T-helper 2 cell treated with Interferon-gamma antibody and Interleukin-4, amounts not matched to agents 5 μg/mL and 100 μg/mL, for 36 hours (primary cell): ENCODE data around the gene ITM2C.

ENCODE experiments used
- DNase-seq: peaks from one replicate; pipeline ENCODE4 v3.0.0; 2021; ENCODE audit warnings: low spot score
- H3K27ac Mint-ChIP-seq: one replicate; pipeline ENCODE4 v1.8.0; 2021; ENCODE audit warnings: mild to moderate bottlenecking, mixed read lengths
- H3K27me3 Mint-ChIP-seq: one replicate; pipeline ENCODE4 v1.8.0; 2021; ENCODE audit warnings: low read depth, mixed read lengths
- H3K36me3 Mint-ChIP-seq: one replicate; pipeline ENCODE4 v1.8.0; 2021; ENCODE audit warnings: low read depth, mixed read lengths
- H3K4me1 Mint-ChIP-seq: one replicate; pipeline ENCODE4 v1.8.0; 2021; ENCODE audit warnings: low read depth, mixed read lengths
- H3K4me3 Mint-ChIP-seq: one replicate; pipeline ENCODE4 v1.8.0; 2022; ENCODE audit warnings: mild to moderate bottlenecking, moderate library complexity, mixed read lengths
- H3K9me3 Mint-ChIP-seq: one replicate; pipeline ENCODE4 v1.8.0; 2021; ENCODE audit warnings: mixed read lengths

The ITM2C gene, protein sequence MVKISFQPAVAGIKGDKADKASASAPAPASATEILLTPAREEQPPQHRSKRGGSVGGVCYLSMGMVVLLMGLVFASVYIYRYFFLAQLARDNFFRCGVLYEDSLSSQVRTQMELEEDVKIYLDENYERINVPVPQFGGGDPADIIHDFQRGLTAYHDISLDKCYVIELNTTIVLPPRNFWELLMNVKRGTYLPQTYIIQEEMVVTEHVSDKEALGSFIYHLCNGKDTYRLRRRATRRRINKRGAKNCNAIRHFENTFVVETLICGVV

DNA sequence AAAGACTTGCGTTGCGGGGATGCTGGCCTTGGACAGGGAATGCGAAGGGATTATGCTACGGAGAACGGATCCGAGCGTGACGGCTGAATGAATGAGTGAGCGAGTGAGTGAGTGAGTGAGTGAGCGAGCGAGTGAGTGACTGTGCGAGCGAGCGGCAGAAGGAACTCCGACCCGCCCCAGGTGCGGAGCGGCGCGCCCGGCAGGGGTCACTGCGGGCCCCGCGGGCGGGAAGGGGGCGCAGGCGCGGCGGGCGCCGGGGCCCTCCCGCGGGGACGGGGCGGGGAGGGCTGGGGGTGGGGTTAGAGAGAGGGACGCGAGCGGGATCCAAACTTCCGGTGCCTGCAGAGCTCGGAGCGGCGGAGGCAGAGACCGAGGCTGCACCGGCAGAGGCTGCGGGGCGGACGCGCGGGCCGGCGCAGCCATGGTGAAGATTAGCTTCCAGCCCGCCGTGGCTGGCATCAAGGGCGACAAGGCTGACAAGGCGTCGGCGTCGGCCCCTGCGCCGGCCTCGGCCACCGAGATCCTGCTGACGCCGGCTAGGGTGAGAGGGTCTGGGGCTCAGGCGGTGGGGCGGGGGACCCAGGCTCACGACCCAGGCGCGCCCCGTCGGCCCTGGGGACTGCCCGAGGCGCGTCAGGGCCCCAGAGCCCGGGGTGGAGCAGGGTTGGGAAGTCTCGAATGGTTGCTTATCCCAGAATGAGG is at the start of gene ITM2C:
Gene ITM2C (plus strand): TSS at position 338 of the 702 bp plus-strand sequence. CDS start 84 bp downstream, at position 422.
- DNase-seq, result peak; percentile 66
- Mint-ChIP-seq H3K36me3 (peaks cover 1% of the 10 kb centered on the region), H3K27ac (peak within 1 kb of the TSS; percentile 43), H3K27me3 (peaks cover 48% of the 10 kb centered on the region), H3K4me1 (peaks cover 19% of the 10 kb centered on the region), H3K9me3 (no peaks in the 10 kb centered on the region), H3K4me3 (peak within 1 kb of the TSS; percentile 94)

DNA sequence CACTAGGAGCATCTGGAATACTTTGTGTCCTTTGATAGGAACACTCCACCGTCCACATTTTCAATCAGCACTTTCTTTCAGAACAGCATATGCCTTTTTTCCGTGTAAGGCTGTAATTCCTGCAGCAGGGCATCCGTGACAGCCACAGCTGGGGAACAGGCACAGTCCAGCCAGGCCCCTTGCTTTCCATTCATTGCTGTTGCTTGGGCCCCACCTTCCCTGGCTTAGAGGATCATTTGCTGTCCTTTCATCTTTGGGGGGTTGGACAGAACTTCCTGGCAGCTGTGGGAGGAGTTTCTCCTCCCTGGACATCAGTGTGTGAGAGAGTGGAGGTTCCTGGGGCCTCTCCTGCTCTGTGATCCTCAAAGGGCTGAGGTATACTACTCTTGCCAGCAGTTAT is 49.7 kb upstream of the ITM2C start:
- H3K27ac Mint-ChIP-seq, result no peak overlapping the region

DNA sequence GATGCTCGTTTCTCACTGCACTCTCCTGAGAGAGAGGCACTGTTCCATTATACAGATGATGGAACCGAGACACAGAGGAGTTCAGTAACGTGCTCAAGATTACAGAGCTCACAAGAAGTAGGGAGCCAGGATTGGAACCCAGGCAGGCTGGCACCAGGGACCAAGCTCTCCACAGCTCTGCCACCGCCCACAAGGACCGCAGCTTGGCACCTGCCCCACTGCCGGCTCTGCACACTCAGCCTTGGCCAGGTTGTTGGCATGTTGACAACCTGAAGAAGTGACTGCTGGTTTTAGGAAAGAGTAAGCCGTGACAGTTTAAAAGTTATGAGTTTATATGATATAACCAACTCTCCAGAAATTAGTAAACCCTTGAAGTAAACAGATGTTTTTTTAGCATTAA is 48.0 kb upstream of the ITM2C start:
- H3K9me3 Mint-ChIP-seq, result no peaks in the 10 kb centered on the region
- H3K27ac Mint-ChIP-seq, result no peak overlapping the region
- H3K27me3 Mint-ChIP-seq, result no peaks in the 10 kb centered on the region
- H3K4me1 Mint-ChIP-seq, result peaks cover 29% of the 10 kb centered on the region
- no peak overlapping the region for H3K4me3 Mint-ChIP-seq
- no peak for DNase-seq
- peaks cover 63% of the 10 kb centered on the region for H3K36me3 Mint-ChIP-seq

More for the DNA sequence above, 49.7 kb upstream of the ITM2C start:
- peaks cover 71% of the 10 kb centered on the region for H3K36me3 Mint-ChIP-seq
- no peaks in the 10 kb centered on the region for H3K9me3 Mint-ChIP-seq
- no peak overlapping the region for H3K4me3 Mint-ChIP-seq
- DNase-seq, result no peak
- peaks cover 27% of the 10 kb centered on the region for H3K4me1 Mint-ChIP-seq
- H3K27me3 Mint-ChIP-seq, result no peaks in the 10 kb centered on the region

DNA sequence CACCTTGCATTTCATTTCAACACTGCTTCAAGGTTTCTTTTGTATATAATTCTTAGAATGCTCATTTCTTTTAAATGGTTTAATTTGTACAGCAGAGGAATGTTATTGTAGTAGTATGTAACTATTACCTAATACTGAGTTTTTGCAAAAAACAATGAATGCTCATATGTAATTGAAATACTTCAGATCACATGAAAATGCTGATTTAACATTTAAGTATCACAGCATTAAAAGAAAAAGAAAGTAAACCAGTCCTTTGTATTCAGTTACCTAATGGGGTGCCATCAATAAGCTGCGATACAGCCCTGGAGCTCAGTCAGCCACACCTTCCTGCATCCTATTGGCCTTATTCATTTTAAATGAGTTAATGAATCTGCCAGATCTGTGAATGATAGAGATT is 45.3 kb upstream of the ITM2C start:
- no peaks in the 10 kb centered on the region for H3K9me3 Mint-ChIP-seq
- no peak overlapping the region for H3K4me3 Mint-ChIP-seq
- H3K4me1 Mint-ChIP-seq, result peaks cover 21% of the 10 kb centered on the region

DNA sequence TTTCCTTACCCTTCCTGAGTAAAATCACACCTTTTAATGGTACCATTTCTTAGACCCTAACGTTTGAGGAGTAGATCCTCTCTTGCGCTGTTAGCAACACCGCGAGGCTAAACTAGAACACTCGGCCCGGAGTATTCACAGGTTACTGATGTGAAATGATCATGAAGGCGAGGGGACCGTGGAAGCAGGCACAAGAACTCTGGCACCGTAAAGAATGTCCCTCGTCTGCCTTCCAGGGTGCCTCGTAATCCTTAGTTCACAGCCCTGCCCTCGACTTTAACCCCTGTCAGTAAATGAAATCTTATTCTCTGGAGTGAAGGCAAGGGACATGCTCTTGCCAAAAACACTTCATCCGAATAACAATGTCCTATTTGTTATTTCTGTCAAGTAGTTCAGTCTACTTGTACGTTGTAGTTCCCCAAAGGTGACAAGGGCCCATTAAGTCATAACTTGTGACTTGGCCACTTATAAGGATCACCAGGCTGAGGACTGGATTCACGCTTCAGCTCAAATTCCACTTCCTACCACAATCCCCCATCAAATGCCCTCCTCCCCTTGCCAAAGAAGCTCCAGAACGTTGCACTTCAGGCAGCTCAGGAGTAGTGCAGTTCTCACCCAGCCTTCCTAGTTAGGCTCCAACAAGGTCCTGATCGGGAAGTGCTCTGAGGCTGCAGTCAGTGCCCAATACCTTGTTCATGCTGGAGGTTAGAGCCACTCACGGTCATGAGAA is 43.3 kb upstream of the ITM2C start:
- Mint-ChIP-seq H3K9me3 (no peaks in the 10 kb centered on the region), H3K27me3 (peaks cover 15% of the 10 kb centered on the region), H3K27ac (no peak overlapping the region), H3K4me1 (peaks cover 12% of the 10 kb centered on the region), H3K36me3 (peaks cover 31% of the 10 kb centered on the region), H3K4me3 (no peak overlapping the region)
- DNase-seq, result no peak

More for the DNA sequence above, 45.3 kb upstream of the ITM2C start:
- Mint-ChIP-seq H3K36me3 (peaks cover 42% of the 10 kb centered on the region), H3K27ac (no peak overlapping the region), H3K27me3 (no peaks in the 10 kb centered on the region)
- no peak for DNase-seq

DNA sequence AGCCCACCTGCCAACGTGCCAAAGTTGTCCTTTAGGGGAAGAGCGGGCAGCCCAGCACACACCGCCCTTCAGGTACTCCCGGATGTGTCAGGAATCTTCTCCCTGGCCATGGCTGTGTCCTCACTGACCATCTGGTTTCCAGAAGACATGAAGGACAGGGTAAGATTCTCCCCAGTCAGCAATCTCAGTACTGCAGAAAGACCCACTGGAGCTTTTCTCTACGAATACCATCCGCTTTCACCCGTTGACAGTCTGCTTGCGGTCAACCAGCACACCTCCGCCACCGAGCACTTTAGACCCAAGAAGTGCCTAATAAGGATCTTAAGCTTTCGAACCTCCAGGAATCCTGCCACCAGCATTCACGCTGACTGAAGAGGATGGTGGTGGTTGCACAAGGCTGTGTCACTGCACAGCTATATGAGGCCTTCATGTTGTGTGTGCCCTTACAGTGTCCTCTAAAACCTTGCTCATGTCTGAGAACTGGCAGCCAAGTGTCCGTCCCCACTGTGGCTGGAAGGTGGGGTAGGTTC is 42.7 kb upstream of the ITM2C start:
- Mint-ChIP-seq H3K27me3 (peaks cover 22% of the 10 kb centered on the region), H3K9me3 (no peaks in the 10 kb centered on the region), H3K27ac (no peak overlapping the region), H3K4me1 (peaks cover 14% of the 10 kb centered on the region), H3K4me3 (no peak overlapping the region), H3K36me3 (peaks cover 25% of the 10 kb centered on the region)
- DNase-seq, result no peak

DNA sequence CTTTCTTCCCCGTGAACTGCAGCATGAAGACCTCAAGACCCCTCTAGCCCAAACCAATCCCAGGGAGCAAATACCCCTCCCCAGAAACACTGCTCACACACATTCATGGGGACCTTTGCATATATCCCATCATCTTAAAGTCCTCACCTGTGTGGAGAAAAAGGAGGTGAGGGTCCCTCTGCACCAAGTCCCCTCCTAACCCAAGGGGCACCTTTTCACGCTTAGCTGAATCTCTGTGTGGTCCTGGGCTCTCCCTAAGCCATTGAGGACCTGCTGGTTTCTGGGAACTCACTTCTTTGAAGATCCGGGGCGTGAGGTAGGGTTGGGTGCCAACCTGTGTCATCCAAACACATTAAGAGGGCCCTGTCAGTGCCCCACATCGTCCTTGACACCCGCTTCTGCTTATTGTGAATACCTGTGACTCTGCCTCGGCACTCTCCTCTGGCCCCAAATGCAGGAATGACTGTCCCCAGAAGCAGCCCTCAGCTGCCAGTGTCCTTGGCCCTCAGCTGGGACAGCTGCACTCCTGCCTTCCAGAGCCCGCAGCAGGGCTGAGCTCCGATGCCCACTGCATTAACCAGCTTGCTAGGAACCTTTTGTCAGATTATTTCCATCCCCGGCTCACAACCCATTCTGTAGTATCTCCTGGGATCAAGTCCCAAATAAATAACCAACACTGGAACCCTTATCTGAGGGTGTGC is 41.3 kb upstream of the ITM2C start:
- H3K9me3 Mint-ChIP-seq, result no peaks in the 10 kb centered on the region
- H3K4me1 Mint-ChIP-seq, result peaks cover 18% of the 10 kb centered on the region
- H3K4me3 Mint-ChIP-seq, result no peak overlapping the region
- peaks cover 29% of the 10 kb centered on the region for H3K27me3 Mint-ChIP-seq
- H3K36me3 Mint-ChIP-seq, result peaks cover 16% of the 10 kb centered on the region
- DNase-seq, result no peak
- peak overlapping the region; percentile 7 for H3K27ac Mint-ChIP-seq

DNA sequence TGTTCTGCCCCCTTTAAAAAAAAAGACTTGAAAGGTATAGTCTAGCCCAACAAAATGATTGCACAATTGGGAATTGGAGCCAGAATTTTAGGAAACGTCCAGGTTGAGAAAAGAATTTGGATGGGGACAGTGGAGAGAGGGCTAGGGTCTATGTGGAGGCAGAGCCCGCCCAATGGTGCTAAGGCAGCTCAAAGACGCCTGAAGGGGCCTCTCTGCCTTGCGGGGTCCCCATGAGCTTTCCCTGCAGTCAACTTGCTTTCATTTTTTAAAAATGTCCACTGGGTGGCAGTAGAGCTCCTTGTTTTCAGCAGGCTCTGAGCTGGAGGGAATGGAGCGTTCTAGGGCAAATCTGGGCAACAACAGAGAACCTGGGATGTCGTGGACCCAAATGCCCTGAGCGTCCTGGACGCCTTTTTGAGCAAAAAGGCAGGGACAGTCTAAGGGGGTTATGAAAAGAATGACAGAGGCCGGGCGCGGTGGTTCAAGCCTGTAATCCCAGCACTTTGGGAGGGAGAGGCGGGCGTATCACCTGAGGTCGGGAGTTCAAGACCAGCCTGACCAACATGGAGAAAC is 40.2 kb upstream of the ITM2C start:
- H3K4me1 Mint-ChIP-seq, result peaks cover 15% of the 10 kb centered on the region
- H3K27ac Mint-ChIP-seq, result peak overlapping the region; percentile 56
- peak; percentile 47 for DNase-seq
- no peaks in the 10 kb centered on the region for H3K9me3 Mint-ChIP-seq
- peak overlapping the region; percentile 30 for H3K4me3 Mint-ChIP-seq
- peaks cover 9% of the 10 kb centered on the region for H3K36me3 Mint-ChIP-seq
- H3K27me3 Mint-ChIP-seq, result peaks cover 35% of the 10 kb centered on the region

DNA sequence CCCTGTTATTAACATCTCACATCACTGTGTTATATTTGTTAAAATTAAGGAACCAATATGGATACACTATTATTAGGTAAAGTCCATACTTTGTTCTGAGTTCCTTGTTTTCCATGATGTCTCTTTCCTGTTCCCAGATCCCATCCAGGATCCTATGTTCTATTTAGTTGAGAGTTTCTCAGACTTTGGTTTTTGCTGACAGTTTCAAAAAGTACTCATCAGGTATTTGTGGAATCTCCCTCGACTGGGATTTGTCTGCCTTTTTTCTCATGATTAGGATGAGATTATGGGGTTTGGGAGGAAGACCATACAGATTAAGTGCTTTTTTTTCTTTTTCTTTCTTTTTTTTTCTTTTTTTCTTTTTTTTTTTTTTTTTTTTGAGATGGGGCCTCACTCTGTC is 39.4 kb upstream of the ITM2C start:
- Mint-ChIP-seq H3K9me3 (no peaks in the 10 kb centered on the region), H3K36me3 (peaks cover 4% of the 10 kb centered on the region), H3K27me3 (peaks cover 42% of the 10 kb centered on the region), H3K4me3 (no peak overlapping the region), H3K4me1 (peaks cover 17% of the 10 kb centered on the region), H3K27ac (no peak overlapping the region)
- no peak for DNase-seq

DNA sequence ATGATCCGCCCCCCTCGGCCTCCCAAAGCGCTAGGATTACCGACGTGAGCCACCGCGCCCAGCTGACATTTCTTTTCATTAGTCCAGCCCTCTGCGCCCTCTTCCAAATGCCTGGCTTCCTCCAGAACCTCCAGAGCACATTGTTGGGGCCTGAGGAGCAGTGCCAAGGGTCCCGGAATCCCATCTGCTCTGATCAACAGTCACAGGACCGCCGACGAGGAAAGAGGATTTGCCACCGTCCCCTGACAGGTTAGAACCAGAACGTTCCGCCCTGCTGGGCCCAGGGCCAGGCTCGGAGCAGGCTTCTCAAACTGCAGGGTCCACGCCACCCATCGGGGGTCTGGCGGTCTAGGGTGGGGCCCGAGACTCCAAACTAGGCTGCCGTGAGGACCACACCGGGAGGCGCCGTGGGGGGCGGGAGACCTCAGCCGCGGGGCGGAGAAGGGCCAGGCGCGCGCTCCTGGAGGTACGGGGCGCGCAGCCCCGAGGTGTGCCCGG is 36.9 kb upstream of the ITM2C start:
- H3K27ac Mint-ChIP-seq, result no peak overlapping the region
- peaks cover 17% of the 10 kb centered on the region for H3K4me1 Mint-ChIP-seq
- H3K9me3 Mint-ChIP-seq, result no peaks in the 10 kb centered on the region
- no peaks in the 10 kb centered on the region for H3K36me3 Mint-ChIP-seq
- DNase-seq, result no peak
- peaks cover 66% of the 10 kb centered on the region for H3K27me3 Mint-ChIP-seq
- peak overlapping the region; percentile 30 for H3K4me3 Mint-ChIP-seq

DNA sequence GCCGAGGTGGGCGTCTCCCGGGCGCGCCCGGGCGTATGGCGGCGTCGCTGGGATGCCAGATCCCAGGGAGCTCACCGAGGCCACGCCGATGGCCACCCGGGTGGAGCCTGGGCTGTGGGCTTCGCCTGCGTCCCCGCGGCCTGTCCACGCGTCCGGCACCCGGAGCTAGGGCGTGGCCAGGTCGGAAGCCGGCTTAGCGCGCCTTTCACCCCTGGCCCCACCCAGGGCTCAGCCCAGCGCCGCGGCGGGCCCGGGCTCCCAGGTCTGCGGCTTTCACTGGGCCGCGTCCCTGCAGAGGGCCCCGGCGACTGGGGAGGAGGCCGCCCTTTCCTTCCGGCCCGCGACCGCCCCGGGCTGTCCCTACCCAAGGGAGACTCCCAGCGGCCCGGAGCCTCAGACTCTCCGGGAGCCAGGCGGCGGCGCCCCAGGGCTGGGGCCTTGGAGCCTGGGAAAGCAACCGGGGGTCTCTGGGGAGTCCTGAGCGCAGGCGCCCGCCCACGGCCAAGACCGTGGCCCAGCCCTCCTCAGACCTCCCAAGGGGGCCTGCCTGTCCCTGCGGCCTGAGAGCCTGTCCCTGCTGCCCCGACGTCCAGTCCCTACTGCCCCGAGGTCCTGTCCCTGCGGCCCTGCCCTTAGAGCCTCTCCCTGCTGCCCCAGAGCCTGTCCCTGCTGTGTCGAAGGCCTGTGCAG is 36.3 kb upstream of the ITM2C start:
- Mint-ChIP-seq H3K27me3 (peaks cover 69% of the 10 kb centered on the region), H3K4me1 (peaks cover 17% of the 10 kb centered on the region), H3K9me3 (no peaks in the 10 kb centered on the region), H3K36me3 (no peaks in the 10 kb centered on the region), H3K4me3 (peak overlapping the region; percentile 47), H3K27ac (no peak overlapping the region)
- peak; percentile 58 for DNase-seq

DNA sequence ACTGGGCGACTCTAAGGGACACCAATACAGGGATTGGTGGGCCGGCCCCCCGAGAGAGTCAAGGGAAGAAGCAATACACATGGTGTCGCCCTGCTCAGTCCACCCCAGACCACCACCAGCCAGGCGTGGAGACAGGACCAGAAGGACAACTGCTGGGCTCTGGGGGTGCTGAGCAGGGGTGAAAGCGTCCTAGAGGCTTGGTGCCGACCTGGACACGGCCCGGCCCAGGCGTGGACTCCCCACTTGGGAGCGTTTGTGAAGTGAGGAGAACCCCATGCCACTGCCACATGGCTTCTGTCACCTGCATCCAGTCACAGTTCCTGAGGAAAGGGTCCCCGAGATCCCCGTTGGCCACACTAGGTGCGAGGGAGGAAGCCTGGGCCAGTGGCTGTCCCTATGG is 35.4 kb upstream of the ITM2C start:
- no peaks in the 10 kb centered on the region for H3K36me3 Mint-ChIP-seq
- no peaks in the 10 kb centered on the region for H3K9me3 Mint-ChIP-seq
- peaks cover 17% of the 10 kb centered on the region for H3K4me1 Mint-ChIP-seq
- no peak overlapping the region for H3K4me3 Mint-ChIP-seq
- DNase-seq, result no peak
- H3K27ac Mint-ChIP-seq, result no peak overlapping the region
- H3K27me3 Mint-ChIP-seq, result peaks cover 73% of the 10 kb centered on the region

DNA sequence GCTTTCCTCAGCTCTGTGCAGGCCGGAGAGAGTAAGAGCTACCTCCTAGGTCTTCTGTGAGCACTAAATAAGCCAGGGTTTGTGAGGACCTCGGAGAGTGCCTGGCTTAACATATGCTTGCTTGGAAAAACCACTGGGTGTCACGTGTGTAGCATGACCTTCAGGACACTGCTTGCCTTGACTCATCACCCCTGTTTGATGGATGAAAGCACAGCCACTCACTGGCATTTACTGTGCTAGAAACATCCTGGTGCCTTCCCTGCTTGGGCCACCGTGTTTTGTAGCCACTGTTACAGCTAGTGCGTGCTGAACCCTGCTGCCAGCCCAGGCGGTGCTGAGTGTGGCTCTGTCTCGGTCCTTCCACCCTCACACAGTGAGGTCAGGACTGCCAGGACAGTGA is 34.8 kb upstream of the ITM2C start:
- Mint-ChIP-seq H3K4me1 (peaks cover 16% of the 10 kb centered on the region), H3K36me3 (no peaks in the 10 kb centered on the region), H3K27ac (no peak overlapping the region), H3K27me3 (peaks cover 71% of the 10 kb centered on the region), H3K9me3 (no peaks in the 10 kb centered on the region), H3K4me3 (no peak overlapping the region)
- no peak for DNase-seq
